GM21737 (cell line): ENCODE data around the gene IFI30.

Experiments used
- ATAC-seq: cut with Tn5 transposase; IDR thresholded peaks from one replicate; pipeline ENCODE4 v1.9.1; 2021; ENCODE audit warnings: mild to moderate bottlenecking, moderate library complexity; ENCODE audit not compliant: unreplicated experiment

IFI30 gene

GRCh38 chr19:18170714-18171255, 2.8 kb upstream of the IFI30 start:
- no peak for ATAC-seq

DNA sequence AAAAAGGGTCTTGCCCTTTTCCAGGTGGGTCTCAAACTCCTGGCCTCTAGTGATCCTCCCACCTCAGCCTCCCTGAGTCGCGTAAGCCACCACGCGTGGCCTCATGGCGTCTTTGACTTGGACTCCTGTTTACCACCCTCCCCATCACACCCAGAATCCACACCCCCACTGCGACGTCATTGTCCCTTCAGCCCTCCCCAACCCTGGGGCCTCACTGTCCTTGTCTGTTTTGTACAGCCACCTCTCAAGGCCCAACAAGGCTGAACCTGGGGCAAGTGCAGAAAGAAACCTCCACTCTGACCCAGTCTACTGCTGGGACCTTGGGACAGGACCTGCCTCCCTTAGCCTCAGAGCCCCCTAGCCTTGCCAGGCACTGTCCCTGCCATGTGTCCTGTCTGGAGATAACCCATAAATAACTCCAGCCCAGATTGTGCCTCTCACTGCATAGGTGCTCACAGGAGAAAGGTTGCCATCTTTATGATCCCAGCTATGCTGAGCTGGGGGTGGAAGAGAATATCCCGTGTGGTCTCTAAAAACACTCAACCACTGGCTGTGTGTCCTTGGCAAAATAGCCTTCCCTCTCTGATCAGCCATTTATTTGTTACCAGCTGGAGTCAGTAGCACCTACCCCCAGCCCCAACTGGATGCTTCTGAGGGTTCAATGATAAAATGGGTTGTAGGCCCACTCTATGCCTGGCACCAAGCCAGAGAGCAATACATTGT, 1.8 kb upstream of the IFI30 start:
- ATAC-seq: no peak

DNA sequence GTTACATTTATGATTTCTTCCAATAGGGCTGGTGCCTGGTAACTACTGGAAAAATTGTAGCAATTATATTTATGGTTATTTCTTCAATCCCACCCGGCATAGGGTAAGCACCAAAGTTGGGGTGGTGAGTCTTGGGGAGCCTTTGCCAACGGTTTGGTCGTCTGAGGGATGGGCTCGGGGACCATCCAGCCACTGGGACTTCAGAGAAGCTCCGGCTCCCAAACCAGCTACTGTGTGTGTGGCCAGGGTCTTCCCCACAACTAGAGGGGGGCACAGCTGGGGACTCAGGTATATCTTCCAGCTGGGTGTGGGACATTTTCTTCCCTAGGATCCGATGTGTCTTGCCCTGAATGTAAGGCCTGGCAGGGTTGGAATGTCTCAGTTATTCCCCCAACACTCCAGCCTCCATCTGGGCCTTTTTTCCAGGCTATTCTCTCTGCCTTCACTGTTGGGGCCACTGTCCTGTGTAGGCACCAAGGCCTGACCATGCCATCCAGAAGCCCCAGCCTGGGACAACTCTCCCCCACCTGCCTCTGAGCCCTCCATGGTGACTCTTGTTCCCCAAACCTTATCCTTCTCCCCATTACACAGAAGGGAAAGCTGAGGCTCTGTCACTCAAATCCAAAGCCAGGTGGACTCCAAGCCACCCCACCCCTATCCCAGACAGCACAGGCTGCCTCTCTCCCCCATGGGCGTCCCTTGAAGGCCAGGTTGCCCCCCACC, 1.1 kb upstream of the IFI30 start:
- ATAC-seq: no peak

- ATAC-seq: peak; percentile 4
Measured at GRCh38 chr19:18173054-18173571, 500 bp upstream of the IFI30 start.

GRCh38 chr19:18174983-18175382, 1.4 kb downstream of the IFI30 start:
- no peak for ATAC-seq

DNA sequence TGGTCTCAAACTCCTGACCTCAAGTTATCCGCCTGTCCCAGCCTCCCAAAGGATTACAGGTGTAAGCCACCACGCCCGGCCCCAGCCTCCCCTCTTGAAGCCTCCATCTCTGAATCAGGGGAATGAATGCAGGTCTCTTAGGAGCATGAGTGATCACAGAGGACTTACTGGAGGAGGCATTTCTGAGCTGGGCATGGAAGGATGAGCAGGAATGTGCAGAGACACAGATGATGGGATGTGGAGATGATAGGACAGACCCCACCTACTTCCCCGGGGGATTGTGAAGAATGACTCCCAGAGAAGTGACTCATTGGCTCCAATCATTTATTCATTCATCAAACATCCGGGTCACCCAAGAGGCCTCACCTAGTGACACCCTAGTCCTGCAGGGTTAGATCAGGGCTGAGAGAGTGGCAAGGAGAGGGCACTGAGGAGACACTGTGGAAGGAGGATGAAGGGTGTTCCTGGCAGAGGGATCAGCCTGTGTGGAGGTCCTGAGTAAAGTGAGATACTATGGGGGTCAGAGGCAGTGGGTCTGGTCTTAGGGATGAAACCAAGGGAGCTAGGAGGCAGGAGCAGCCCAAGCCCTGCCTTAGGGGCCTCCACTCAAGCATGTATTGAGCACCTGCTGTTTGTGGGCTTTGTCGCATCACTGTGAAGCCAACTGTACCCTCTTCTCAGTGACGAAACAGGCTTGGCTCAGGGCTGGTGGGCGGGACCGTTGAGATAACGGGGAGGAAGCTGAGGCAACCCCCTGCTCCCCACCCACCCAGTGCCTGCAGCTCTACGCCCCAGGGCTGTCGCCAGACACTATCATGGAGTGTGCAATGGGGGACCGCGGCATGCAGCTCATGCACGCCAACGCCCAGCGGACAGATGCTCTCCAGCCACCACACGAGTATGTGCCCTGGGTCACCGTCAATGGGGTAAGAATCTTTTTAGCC, 3.0 kb downstream of the IFI30 start:
- ATAC-seq: no peak

GRCh38 chr19:18179957-18180356, 6.3 kb downstream of the IFI30 start:
- no peak for ATAC-seq

GRCh38 chr19:18183529-18183928, 9.9 kb downstream of the IFI30 start:
- no peak for ATAC-seq

DNA sequence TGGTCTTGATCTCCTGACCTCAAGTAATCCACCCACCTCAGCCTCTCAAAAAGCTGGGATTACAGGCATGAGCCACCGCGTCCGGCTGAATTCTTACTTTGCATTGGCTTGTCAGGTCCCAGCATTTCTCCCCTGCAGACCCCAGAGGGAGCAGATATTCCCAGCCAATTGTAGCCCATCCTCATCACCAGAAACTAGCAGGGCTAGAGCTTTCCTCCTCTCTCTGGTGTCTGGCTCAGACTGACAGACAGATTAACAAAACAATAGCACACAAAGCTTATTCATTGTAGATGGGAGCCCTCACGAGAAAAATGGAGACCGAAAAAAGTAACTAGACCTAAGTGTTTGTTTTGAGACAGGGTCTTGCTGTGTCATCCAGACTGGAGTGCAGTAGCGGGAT, 11.9 kb downstream of the IFI30 start:
- ATAC-seq: no peak

DNA sequence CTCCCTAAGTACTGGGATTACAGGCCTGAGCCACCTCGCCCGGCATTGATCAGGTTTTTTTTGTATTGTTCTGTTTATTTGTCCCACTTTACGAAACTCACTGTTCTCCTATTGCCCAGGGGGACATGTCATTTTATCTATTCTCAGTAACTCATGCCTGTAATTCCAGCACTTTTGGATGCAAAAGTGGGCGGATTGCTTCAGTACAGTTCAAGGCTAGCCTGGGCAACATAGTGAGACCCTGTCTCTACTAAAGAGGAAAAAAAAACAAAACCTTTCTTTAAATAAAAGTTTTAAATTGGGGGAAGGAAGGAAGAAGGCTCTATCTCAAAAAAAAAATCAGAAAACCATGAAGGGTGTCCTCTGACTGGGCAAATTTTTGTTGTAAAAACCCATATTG, 16.7 kb downstream of the IFI30 start:
- no peak for ATAC-seq

- ATAC-seq: no peak
Measured at GRCh38 chr19:18191640-18192062, 18.0 kb downstream of the IFI30 start.

GRCh38 chr19:18192673-18193387, 19.2 kb downstream of the IFI30 start, which contains the start of gene MPV17L2:
Gene MPV17L2, plus strand, starts transcription at chr19:18193218. Its CDS starts 64 bp downstream, at chr19:18193282.
- ATAC-seq: peak; percentile 74

- no peak for ATAC-seq
Measured at GRCh38 chr19:18193388-18194180, 20.0 kb downstream of the IFI30 start.

GRCh38 chr19:18194181-18194530, 20.5 kb downstream of the IFI30 start:
- no peak for ATAC-seq

GRCh38 chr19:18194554-18195238, 21.1 kb downstream of the IFI30 start:
- no peak for ATAC-seq

DNA sequence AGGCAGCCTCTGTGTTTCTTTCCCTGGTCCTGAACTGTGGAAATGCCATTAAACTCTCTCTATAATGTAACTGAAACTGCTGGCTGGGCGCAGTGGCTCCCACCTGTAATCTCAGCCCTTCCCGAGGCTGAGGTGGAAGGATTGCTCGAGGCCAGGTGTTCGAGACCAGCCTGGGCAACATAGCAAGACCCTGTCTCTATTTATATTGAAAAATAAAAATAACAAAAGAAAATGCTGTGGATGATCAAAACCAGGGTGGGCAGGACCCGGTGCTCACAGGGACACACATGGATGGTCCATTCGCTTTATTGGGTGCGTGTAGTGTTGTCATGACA, 22.9 kb downstream of the IFI30 start:
- no peak for ATAC-seq

GRCh38 chr19:18197306-18197705, 23.7 kb downstream of the IFI30 start:
- no peak for ATAC-seq

DNA sequence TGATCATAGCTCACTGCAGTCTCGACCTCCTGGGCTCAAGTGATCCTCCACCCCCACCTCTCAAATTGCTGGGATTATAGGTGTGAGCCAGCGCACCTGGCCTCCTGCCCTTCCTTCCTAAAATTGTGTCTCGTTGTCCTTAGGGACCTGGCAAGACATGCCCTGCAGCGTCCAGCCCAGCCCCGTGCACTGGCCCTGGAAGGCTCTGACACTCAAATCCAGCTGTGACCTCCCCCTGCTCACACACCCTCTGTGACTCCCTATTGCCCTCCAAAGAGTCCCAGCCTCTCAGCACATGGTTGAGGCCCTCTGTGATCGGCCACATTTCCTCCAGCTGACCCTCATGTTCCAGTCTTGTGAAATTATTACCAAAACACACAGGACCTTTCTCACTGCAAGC, 24.3 kb downstream of the IFI30 start:
- no peak for ATAC-seq

DNA sequence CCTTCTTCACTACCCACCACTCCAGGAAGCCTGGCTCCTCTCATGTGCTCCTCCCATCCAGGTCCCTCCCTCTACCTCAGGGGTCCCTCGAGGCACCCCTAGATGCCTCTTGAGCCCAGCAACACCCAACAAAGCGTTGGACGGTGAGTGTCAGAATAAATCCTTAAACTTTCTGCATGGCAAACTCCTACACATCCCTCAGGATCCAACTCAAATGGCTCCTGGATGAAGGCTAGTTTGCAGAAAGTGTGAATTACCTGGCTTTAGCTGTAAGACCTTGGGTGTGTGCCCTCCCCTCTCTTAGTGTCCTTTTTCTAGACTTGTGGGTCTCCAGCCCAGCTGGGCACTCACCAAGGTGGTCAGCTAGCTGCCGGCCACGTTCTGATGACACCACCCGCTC, 24.8 kb downstream of the IFI30 start:
- no peak for ATAC-seq
